ENCODE data around the gene HAP1.
"Not testable (repeated sequence)": the region's sequence is repeated elsewhere in the genome, so short reads cannot be mapped to it uniquely, and the experiment has no call there.

The HAP1 gene

GRCh38 chr17:41734139-41734948 lies at the start of gene HAP1:
Gene HAP1, minus strand, starts transcription at chr17:41734643. Its CDS starts 9 bp downstream, at chr17:41734634.
- no peak for DNase-seq

GRCh38 chr17:41782142-41782541 lies 47.7 kb upstream of the HAP1 start:
- DNase-seq, result no peak

- DNase-seq, result no peak
These were observed 47.1 kb upstream of the HAP1 start for GRCh38 chr17:41781404-41782110.

GRCh38 chr17:41779954-41780353 lies 45.5 kb upstream of the HAP1 start:
- no peak for DNase-seq

- peak; percentile 87 for DNase-seq
These were observed 43.2 kb upstream of the HAP1 start for GRCh38 chr17:41777574-41778188.

GRCh38 chr17:41777157-41777573 lies 42.7 kb upstream of the HAP1 start:
- peak; percentile 68 for DNase-seq

GRCh38 chr17:41776262-41776900 lies 41.9 kb upstream of the HAP1 start:
- not testable (repeated sequence) for DNase-seq

GRCh38 chr17:41775394-41776226 lies 41.2 kb upstream of the HAP1 start:
- no peak for DNase-seq

GRCh38 chr17:41773731-41774193 lies 39.3 kb upstream of the HAP1 start:
- DNase-seq, result no peak

GRCh38 chr17:41773190-41773588 lies 38.7 kb upstream of the HAP1 start:
- DNase-seq, result peak; percentile 80

GRCh38 chr17:41772586-41773189 lies 38.2 kb upstream of the HAP1 start:
- DNase-seq, result no peak

GRCh38 chr17:41772218-41772585 lies 37.8 kb upstream of the HAP1 start:
- no peak for DNase-seq

- no peak for DNase-seq
These were observed 37.2 kb upstream of the HAP1 start for GRCh38 chr17:41771389-41772206.

- DNase-seq, result no peak
These were observed 35.5 kb upstream of the HAP1 start for GRCh38 chr17:41769985-41770384.

GRCh38 chr17:41769346-41769862 lies 35.0 kb upstream of the HAP1 start:
- no peak for DNase-seq

- no peak for DNase-seq
These were observed 34.3 kb upstream of the HAP1 start for GRCh38 chr17:41768682-41769288.

- DNase-seq, result no peak
These were observed 33.0 kb upstream of the HAP1 start for GRCh38 chr17:41767324-41768042.

GRCh38 chr17:41766135-41766534 lies 31.7 kb upstream of the HAP1 start:
- DNase-seq, result no peak

- no peak for DNase-seq
These were observed 28.9 kb upstream of the HAP1 start for GRCh38 chr17:41763327-41763726.

GRCh38 chr17:41762841-41763240 lies 28.4 kb upstream of the HAP1 start:
- no peak for DNase-seq
